SH-SY5Y (cell line): ENCODE data around the gene CTNNA3.

ENCODE experiments used
- GATA2 ChIP-seq: IDR thresholded peaks from 2 replicates; pipeline ENCODE4 v1.6.1; 2011; ENCODE audit warnings: mild to moderate bottlenecking, low read depth, low read length
- GATA3 ChIP-seq: IDR thresholded peaks from 2 replicates; pipeline ENCODE4 v1.6.1; 2011; ENCODE audit warnings: low read depth, mild to moderate bottlenecking, low read length, moderate library complexity

Gene CTNNA3

DNA sequence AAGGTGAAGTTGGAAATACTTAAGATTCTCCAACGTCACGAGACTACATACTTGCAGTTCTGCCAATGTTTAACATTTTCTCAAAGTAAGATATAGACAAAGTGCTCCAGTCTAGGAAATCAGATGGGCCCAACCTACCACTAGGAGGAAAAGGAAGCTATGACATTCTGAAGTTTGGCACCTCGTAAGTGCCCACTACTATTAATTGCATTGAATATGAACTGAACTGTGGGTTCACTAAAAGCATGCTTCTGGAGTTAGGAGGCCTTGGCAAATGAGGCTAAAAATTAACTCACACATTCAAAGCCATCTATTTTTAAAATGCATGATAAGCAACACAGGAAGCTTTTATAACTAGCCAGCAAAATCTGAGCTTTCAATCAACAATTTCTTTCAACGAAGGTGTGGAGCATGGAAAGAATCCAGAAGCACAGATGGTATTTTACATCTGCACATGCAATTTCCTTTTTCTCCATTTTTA is 620.5 kb downstream of the CTNNA3 start:
- TF ChIP-seq GATA3, result no peak
- TF ChIP-seq GATA2, result no peak

DNA sequence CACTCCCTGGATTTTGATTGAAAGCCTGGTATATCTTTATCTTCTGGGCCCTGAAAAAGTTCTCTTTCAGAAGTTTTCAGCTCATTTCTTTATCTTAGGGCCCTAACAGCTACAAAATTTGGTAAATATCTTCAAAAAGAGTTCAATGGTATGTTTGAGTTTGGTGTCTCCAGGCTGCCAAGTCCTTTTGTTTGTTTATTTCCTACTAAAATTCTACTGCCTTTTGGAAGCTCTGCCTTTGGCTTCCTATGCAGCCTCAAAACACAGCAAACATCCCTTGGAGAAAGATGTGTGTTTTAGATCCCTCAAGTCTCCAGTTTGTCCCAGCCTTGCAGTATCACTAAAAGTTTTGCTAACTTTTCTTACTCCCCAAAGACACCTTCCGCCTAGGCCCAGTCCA is 623.3 kb downstream of the CTNNA3 start:
- TF ChIP-seq GATA2 (no peak), GATA3 (no peak)

DNA sequence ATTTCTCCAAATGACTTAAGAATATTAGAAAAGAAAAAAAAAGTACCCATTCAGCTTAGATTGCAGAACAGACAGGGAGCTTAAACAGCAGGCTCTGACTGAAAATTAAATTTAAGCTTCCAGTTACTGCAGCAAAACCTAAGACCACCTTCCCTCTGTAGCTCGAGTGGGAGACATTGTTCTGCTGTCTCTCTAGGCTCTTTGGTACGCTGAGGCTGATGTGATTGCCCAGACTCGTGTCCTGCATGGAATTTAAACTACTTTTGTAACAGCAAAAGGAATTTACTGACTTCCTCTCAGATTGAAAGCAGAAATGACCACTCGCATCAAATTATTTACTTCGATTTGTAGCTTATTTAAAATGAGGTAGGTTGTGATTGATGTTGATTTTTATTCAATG is 645.6 kb downstream of the CTNNA3 start:
- TF ChIP-seq GATA3 (no peak), GATA2 (no peak)

DNA sequence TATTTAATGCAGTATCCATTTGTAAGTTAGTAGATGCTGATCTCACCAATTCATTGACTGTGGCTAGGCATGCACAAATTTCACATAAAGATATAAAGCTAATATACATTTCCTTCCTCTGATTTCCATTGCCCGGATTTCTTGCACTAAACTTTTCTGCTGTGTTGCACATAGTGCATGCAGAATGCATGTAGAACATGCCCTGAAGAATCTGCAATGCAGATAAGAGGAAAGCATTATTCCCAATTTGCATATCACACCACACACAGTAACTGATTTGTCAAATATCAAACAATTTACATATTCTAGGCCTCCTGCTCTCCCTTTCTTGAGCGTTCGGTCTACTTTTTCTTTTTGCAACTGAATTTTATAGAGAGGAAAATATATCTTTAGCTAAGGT is 646.0 kb downstream of the CTNNA3 start:
- TF ChIP-seq GATA2, result no peak
- TF ChIP-seq GATA3, result no peak

DNA sequence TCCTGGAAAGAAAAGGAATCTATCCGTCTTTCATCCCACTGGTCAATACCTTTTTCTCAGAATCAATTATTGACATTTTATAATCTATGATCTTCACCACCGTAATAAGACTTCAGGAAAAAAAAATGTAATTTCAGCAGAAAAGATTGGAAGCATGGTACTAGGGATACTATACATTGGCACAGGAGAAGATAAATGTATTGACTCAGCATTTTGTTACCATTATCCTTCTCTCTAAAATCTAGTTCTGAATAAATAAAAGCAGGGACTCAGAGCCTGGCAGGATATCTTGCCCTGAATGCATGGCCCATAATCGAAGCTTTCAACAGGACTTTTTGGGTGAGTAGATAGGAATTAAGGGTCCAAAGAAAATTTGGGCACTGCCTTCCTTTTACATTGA is 649.5 kb downstream of the CTNNA3 start:
- no peak for TF ChIP-seq GATA3
- TF ChIP-seq GATA2, result no peak

DNA sequence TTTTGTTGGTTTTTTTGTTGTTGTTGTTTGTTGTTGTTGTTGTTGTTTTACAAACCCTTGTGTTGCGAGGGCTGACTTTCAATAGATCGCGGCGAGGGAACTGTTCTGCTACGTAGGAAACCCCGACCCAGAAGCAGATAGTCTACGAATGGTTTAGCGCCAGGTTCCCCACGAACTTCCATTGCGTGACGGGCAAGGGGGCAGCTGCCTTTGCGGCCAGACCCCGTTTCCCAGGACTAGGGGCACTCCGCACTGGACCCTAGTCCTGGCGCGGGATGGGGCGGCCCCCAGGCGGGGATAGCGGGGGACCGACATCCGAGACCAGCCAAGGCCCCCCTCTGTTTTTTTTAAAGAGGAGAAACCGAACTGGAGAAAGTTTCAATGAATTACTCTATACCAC is 650.6 kb downstream of the CTNNA3 start:
- TF ChIP-seq GATA2, result no peak
- no peak for TF ChIP-seq GATA3

DNA sequence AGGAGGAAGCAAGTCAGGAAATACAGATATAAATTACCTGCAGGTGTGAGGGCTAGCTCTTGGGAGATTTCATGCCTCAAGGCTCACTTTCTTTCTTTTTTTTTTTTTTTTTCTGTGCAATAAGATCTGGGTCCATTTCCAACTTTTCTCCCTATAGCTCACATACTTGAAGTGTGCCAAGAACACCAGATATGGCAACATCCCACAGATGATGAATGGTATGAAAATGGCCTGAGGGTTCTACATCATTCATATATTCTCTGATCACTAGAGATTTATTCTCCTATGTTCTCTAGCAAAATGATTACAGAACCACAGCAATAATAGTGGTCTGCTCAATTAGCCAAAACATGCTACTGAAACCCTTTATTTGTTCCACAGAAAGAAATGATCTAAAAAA is 653.0 kb downstream of the CTNNA3 start:
- TF ChIP-seq GATA3 (no peak), GATA2 (no peak)

DNA sequence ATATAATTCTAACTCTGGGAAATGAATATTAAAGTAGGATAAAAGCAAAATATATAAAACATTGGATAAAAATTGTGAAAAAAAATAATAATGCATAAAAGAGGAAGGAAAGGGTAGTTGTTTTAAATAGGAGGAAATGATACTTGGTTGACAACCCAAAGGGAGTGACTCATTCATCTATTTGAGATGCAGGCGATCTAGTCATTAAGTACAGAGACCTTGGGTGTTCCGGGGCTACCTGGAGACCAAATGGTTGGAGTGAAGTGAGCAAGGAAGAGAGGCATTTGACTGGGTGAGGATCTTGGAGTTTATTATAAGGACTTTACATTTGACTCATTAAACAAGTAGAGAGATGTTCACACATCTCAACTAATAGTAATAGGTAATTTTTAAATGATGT is 659.2 kb downstream of the CTNNA3 start:
- TF ChIP-seq GATA2, result no peak
- no peak for TF ChIP-seq GATA3

DNA sequence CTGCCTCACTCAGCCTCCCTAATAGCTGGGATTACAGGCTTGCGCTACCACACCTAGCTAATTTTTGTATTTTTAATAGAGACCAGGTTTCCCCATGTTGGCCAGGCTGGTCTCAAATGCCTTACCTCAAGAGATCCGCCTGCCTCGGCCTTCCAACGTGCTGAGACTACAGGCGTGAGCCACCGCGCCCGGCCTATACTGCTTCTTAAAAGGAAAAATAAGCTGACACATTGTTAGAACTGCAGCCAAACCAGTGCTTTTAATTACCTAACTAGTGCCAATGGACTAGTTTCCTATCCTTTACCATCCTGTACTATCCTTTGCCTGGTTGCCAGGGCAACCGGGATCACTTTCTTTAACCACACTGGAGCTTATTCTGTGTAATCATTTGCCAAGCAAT is 662.1 kb downstream of the CTNNA3 start:
- TF ChIP-seq GATA3 (no peak), GATA2 (no peak)

DNA sequence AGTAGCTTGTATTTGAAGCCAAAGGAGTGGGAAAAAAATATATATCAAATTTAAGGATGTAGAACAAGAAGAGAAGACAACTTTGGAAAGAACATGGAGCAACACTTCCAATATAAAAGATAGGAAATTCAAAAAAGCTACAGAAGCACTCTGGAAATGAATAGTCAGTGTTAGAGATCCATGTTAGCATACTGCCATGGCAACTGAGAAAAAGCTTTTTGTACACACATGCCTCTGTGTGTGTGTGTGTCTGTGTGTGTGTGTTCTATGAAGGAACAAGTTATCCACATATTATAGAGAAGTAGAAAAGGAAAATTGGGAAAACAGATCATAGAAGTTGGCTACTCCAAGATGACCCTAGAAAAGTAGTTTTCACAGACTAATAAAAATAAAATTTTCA is 673.9 kb downstream of the CTNNA3 start:
- TF ChIP-seq GATA3 (no peak), GATA2 (no peak)

DNA sequence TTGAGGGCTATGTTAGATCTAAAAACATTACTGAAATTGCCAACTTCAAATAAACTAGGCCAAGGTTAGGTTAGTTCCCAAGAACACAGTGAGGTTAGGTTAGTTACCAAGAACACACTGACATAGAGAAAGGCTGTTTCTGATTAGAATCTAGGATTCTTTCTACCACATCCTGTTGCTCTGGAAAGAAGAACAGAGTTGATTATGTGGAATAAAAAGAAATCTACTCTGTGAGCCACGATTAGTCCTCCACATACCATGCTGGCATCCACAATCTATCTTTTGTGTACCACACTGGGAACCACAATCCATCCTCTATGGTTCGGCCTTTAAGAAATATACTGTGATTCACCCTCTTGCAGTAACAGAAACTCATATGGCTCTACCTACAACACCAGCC is 678.8 kb downstream of the CTNNA3 start:
- TF ChIP-seq GATA2 (no peak), GATA3 (no peak)

DNA sequence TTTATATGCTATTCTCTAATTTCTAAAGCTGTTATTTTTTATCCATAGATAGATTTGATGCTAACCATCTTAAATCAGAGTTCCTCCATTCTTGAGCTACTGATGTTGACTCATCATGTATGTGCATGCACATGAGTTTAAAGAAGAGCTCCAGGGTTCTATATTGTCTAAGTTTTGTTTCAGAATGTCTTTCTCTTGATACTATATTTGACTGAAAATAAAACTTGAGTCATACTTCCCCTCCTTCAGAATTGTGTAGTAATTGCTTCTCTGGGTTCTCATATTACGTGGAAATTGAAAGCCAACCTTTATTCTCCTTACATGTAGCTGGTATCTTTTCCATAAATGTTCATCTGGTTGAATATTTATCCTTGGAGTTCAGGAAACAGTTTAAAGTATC is 680.8 kb downstream of the CTNNA3 start:
- TF ChIP-seq GATA3, result no peak
- no peak for TF ChIP-seq GATA2

DNA sequence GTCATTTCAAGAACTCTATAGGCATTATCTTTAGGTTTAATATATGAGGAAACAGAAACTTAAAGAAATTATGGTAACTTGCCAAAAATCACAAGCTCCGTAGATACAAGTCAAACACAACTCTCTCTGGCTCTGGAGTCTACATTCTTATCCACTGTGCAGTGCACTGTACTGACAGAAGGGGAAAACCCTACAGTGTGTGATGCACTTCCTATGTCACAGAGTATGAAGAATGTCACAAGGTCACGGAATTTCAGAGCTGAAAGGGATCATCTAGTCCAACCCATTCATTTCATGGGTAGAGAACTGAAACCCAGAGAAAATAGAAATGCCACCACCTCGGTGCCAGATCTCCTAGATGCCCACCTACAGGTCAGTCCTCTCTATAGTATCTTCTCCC is 684.0 kb downstream of the CTNNA3 start:
- TF ChIP-seq GATA3 (no peak), GATA2 (no peak)

DNA sequence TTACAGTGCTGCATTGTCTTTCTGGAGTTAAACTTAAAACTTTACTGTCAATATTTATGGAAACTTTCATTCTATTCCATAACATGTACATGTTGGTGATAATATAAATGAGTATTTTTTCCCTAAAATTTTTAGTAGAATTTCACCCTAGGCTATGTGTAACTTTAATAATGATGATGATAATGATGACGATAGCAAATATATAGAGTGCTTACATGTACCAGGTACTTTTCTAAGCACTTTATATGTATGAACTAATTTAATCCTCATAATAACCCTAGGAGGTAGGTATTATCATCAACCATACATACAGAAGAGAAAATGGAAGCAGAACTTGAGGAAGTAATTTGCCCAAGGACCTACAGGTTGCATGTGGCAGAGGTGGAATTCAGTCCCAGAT is 684.5 kb downstream of the CTNNA3 start:
- TF ChIP-seq GATA2 (no peak), GATA3 (no peak)

DNA sequence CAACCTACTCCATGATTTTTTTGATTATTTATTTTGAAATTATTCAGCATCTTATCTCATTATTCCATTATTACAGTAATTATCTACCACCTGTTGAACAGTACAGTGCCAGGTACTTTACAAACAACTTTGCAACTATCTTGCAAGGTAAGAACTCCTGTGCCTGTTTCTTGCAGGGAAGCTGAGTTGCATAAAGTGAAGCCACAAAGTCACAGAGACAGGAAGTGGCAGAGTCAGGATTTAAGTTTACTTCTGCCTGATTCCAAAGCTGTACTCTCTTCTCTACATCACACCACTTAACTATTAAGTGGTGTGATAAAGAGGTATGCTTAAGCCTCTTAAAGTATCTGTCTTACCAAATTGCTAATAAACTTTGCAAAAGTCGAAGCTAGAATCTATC is 690.0 kb downstream of the CTNNA3 start:
- TF ChIP-seq GATA3 (no peak), GATA2 (no peak)

DNA sequence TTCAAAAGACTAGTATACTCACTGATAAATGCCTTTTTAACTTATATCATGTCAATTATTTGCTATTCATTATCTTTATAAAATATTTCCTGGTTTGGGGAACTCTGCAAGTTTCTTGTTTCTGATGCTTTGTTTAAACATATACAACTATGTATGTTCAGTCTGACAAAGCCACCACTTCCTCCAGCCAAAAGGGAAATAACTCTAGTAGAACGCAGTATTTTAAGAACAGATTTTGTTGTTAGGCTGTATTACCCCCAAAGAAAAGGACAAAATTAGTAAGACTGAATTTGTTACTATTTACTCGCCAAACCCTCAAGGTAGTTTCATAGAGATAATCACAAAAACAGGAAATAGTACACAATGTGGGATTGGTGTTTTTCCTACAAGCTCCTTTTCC is 691.3 kb downstream of the CTNNA3 start:
- no peak for TF ChIP-seq GATA2
- no peak for TF ChIP-seq GATA3
